MCF 10A (cell line): Measurements from ENCODE around the gene WDFY4. TPM values are rescaled to one million over a fixed set of nuclear protein-coding genes. Genes with fewer than 3 reads are reported as not detected.

ENCODE experiments used
- BruUV-seq: library from RNA; stranded (reverse); fragments of 400-500 nt; replicated peaks from 2 replicates; lab custom pipeline; 2021; lab: Mats Ljungman, UMichigan
- CTCF ChIA-PET: fragments of 300-600 bp; sonication (Branson Sonifier 250); formaldehyde crosslinking; extraction: SDS; loops from one replicate; lab custom pipeline; 2021; ENCODE audit warnings: antibody characterized with exemption, inconsistent platforms; lab: Yijun Ruan, JAX
- POLR2A ChIA-PET: fragments of 300-600, 350-650 bp; sonication (Branson Sonifier 250); formaldehyde crosslinking; extraction: SDS; loops from one replicate; lab custom pipeline; 2020; ENCODE audit warnings: antibody characterized with exemption, inconsistent platforms; lab: Yijun Ruan, JAX
- DNase-seq: peaks from one replicate; pipeline ENCODE4 v3.0.0-alpha.2; 2018; ENCODE audit not compliant: unreplicated experiment
- H3K27ac Mint-ChIP-seq: one replicate; pipeline ENCODE4 v1.8.0; 2022; ENCODE audit warnings: mild to moderate bottlenecking, low read depth, mixed read lengths; ENCODE audit not compliant: unreplicated experiment
- H3K27me3 Mint-ChIP-seq: one replicate; pipeline ENCODE4 v1.8.0; 2022; ENCODE audit warnings: mixed read lengths; ENCODE audit not compliant: insufficient read depth, unreplicated experiment
- H3K36me3 Mint-ChIP-seq: one replicate; pipeline ENCODE4 v1.8.0; 2022; ENCODE audit warnings: mild to moderate bottlenecking, moderate library complexity, mixed read lengths; ENCODE audit not compliant: insufficient read depth, unreplicated experiment
- H3K4me1 Mint-ChIP-seq: one replicate; pipeline ENCODE4 v1.8.0; 2022; ENCODE audit warnings: mixed read lengths; ENCODE audit not compliant: insufficient read depth, unreplicated experiment
- H3K4me3 Mint-ChIP-seq: one replicate; pipeline ENCODE4 v1.8.0; 2022; ENCODE audit warnings: mild to moderate bottlenecking, moderate library complexity, mixed read lengths; ENCODE audit not compliant: unreplicated experiment
- H3K9me3 Mint-ChIP-seq: one replicate; pipeline ENCODE4 v1.8.0; 2022; ENCODE audit warnings: mixed read lengths; ENCODE audit not compliant: unreplicated experiment
- intact Hi-C: fragments of 100-400 bp; cut with micrococcal nuclease; formaldehyde crosslinking; loops from 2 replicates; pipeline ENCODE4 v1.14.1; 2022
- total RNA-seq: library from RNA; stranded (reverse); gene quantifications from 2 replicates; pipeline ENCODE4 v1.2.3, GENCODE V29; 2022
- TF ChIP-seq, protein P1 (sequence below): fragments of 200-600 bp; IDR thresholded peaks from one replicate; pipeline ENCODE4 v1.8.0; 2022; ENCODE audit warnings: antibody characterized with exemption, mild to moderate bottlenecking; ENCODE audit not compliant: unreplicated experiment

The WDFY4 gene
- total RNA-seq, 1 experiment from 2014 or later, result not detected

DNA sequence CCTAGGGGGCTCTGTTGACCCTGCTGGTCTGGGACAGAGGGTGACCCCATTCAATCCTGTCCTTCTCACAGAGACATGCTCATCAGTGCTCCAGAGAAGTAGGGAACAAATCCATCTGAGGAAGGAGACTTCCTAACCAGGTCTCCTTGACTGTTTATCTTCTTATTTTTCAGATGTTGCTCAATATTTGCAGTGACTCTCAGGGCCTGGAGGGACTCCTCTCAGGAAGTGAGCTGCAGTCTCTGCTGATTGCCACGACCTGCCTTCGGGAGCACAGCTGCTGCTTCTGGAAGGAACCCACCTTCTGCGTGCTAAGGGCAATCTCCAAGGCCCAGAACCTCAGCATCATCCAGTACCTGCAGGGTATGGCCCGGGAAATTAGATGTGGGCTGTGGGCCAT, 41.0 kb downstream of the WDFY4 start:
- ChIA-PET CTCF (interaction anchor here (0.6 kb wide), 1 partner anchor 69 kb away, joined by 3 read pairs; no protein-coding TSS in a partner anchor), POLR2A (no interaction called here)
- no peak overlapping the region for H3K27ac Mint-ChIP-seq
- BruUV-seq, result no TSS peak
- no peaks in the 10 kb centered on the region for H3K9me3 Mint-ChIP-seq
- no peak overlapping the region for H3K4me3 Mint-ChIP-seq
- H3K4me1 Mint-ChIP-seq, result no peaks in the 10 kb centered on the region
- H3K27me3 Mint-ChIP-seq, result peaks cover 61% of the 10 kb centered on the region
- intact Hi-C loops, result no loop called here
- no peaks in the 10 kb centered on the region for H3K36me3 Mint-ChIP-seq
- TF ChIP-seq, protein P1, sequence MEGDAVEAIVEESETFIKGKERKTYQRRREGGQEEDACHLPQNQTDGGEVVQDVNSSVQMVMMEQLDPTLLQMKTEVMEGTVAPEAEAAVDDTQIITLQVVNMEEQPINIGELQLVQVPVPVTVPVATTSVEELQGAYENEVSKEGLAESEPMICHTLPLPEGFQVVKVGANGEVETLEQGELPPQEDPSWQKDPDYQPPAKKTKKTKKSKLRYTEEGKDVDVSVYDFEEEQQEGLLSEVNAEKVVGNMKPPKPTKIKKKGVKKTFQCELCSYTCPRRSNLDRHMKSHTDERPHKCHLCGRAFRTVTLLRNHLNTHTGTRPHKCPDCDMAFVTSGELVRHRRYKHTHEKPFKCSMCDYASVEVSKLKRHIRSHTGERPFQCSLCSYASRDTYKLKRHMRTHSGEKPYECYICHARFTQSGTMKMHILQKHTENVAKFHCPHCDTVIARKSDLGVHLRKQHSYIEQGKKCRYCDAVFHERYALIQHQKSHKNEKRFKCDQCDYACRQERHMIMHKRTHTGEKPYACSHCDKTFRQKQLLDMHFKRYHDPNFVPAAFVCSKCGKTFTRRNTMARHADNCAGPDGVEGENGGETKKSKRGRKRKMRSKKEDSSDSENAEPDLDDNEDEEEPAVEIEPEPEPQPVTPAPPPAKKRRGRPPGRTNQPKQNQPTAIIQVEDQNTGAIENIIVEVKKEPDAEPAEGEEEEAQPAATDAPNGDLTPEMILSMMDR, result no peak
- DNase-seq, result no peak

DNA sequence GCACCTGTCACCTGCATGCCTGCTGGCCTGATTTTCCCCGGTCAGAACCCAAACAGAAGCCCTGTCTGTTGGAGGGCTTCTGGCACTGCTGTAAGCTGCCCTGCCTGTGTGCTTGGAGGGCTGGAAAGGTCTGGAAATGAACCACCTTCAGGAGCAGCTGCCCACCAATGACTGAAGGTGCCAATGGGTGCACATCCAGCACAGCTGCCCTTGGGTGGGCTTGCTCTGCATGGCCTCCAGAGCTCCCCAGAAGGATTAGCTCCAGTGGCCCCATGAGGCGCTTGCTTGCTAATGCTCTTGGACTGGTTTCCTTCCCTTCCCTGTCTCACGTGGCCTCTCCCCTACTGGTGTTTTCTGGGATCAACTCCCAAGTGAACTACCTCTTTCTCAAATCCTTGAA, 43.2 kb downstream of the WDFY4 start:
- ChIA-PET CTCF (interaction anchor here (0.7 to 0.9 kb wide), 2 partner anchors 18 to 44 kb away, joined by 3 read pairs; partner anchors contain the start of gene WDFY4), POLR2A (no interaction called here)
- no peak overlapping the region for H3K27ac Mint-ChIP-seq
- peaks cover 71% of the 10 kb centered on the region for H3K27me3 Mint-ChIP-seq
- no peaks in the 10 kb centered on the region for H3K4me1 Mint-ChIP-seq
- no peak for DNase-seq
- H3K9me3 Mint-ChIP-seq, result no peaks in the 10 kb centered on the region
- intact Hi-C loops, result no loop called here
- no peak overlapping the region for H3K4me3 Mint-ChIP-seq
- BruUV-seq, result no TSS peak
- TF ChIP-seq, protein P1, result no peak
- no peaks in the 10 kb centered on the region for H3K36me3 Mint-ChIP-seq

DNA sequence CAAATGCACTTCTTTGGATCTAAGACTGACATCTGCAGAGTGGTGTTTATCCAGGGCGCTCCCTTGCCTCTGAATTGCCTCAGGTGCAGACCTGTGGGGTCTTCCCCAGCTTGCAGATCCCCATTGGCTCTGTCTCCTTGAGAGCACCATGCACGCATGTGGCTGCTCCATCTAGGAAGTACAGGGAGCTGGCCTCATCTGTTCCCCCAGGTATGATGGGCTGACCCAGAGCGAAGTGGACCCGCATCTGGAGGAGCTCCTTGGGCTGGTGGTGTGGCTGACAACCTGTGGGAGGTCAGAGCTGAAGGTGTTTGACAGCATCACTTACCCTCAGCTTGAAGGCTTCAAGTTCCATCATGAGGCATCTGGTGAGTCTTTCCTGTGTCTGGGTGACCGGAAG, 44.5 kb downstream of the WDFY4 start:
- no peak for DNase-seq
- H3K36me3 Mint-ChIP-seq, result no peaks in the 10 kb centered on the region
- ChIA-PET CTCF (no interaction called here), POLR2A (no interaction called here)
- H3K9me3 Mint-ChIP-seq, result no peaks in the 10 kb centered on the region
- H3K27ac Mint-ChIP-seq, result no peak overlapping the region
- intact Hi-C loops, result no loop called here
- TF ChIP-seq, protein P1, result no peak
- H3K4me1 Mint-ChIP-seq, result no peaks in the 10 kb centered on the region
- no peak overlapping the region for H3K4me3 Mint-ChIP-seq
- peaks cover 74% of the 10 kb centered on the region for H3K27me3 Mint-ChIP-seq
- no TSS peak for BruUV-seq

DNA sequence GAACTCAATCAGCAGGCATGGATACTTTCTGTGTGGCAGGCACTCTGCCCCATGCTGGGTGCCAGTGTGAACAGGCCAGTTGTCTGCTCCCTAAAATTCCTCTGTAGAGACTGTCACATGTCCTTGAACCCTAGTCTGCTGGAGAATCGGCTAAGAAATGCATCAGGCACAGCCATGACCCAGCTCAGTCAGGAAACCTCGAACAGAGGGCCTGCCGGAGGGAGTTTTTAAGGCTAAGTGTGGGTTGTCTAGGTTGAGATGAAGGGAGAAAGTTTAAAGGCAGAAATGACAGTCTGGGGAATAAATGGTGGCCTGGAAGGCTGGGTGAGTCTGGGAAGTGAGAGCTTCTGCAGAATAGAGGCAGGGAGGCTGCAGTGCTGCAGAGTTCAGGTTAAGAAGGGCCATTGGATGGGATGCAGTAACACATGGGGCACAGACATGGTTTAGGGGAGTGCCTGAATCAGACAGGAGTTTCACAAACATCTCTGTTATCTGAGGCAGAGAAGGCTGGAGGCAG, 45.3 kb downstream of the WDFY4 start:
- ChIA-PET CTCF (no interaction called here), POLR2A (no interaction called here)
- no TSS peak for BruUV-seq
- Mint-ChIP-seq H3K36me3 (no peaks in the 10 kb centered on the region), H3K27me3 (peaks cover 66% of the 10 kb centered on the region), H3K4me3 (no peak overlapping the region), H3K27ac (no peak overlapping the region), H3K4me1 (no peaks in the 10 kb centered on the region), H3K9me3 (no peaks in the 10 kb centered on the region)
- TF ChIP-seq, protein P1, result no peak
- intact Hi-C loops, result no loop called here
- no peak for DNase-seq
